Activated B cell treated with CpG ODN at 0.5 μM for 24 hours (primary cell): ENCODE measurements around the gene CCDC33. TPM values are rescaled to one million over a fixed set of nuclear protein-coding genes. Genes with fewer than 3 reads are reported as not detected.

Experiments
- ATAC-seq: fragments of 200-7000 bp; cut with Tn5 transposase; one replicate; pipeline ENCODE4 v1.10.0; 2021; ENCODE audit warnings: low read depth, mild to moderate bottlenecking, moderate library complexity
- CTCF ChIA-PET: fragments of 350-600 bp; sonication (Branson Sonifier 250); formaldehyde crosslinking; loops from one replicate; lab custom pipeline; 2021; ENCODE audit warnings: antibody characterized with exemption; lab: Charles Lee
- POLR2A ChIA-PET: fragments of 350-600 bp; sonication (Branson Sonifier 250); formaldehyde crosslinking; loops from one replicate; lab custom pipeline; 2021; ENCODE audit warnings: antibody characterized with exemption; lab: Charles Lee
- DNase-seq: peaks from one replicate; pipeline ENCODE4 v3.0.0; 2022
- H3K27ac Mint-ChIP-seq: one replicate; pipeline ENCODE4 v1.8.0; 2020; ENCODE audit warnings: mixed read lengths
- H3K27me3 Mint-ChIP-seq: one replicate; pipeline ENCODE4 v1.8.0; 2021; ENCODE audit warnings: mixed read lengths
- H3K36me3 Mint-ChIP-seq: one replicate; pipeline ENCODE4 v1.8.0; 2021; ENCODE audit warnings: low read depth, mixed read lengths
- H3K4me1 Mint-ChIP-seq: one replicate; pipeline ENCODE4 v1.8.0; 2021; ENCODE audit warnings: mixed read lengths
- H3K4me3 Mint-ChIP-seq: one replicate; pipeline ENCODE4 v1.8.0; 2020; ENCODE audit warnings: mild to moderate bottlenecking, mixed read lengths
- H3K9me3 Mint-ChIP-seq: one replicate; pipeline ENCODE4 v1.8.0; 2020; ENCODE audit warnings: mixed read lengths
- CTCF ChIP-seq: fragments of 200-600 bp; IDR thresholded peaks from one replicate; pipeline ENCODE4 v1.8.0; 2022; ENCODE audit warnings: antibody characterized with exemption, mild to moderate bottlenecking
- intact Hi-C: fragments of 100-400 bp; cut with micrococcal nuclease; formaldehyde crosslinking; loops from one replicate; pipeline ENCODE4 v1.15.1; 2024
- total RNA-seq: library from RNA; stranded (reverse); gene quantifications from 2 replicates; pipeline ENCODE4 v1.2.3, GENCODE V29; 2022

CCDC33 gene
- total RNA-seq, 1 donor from 2014 or later, result not detected

DNA sequence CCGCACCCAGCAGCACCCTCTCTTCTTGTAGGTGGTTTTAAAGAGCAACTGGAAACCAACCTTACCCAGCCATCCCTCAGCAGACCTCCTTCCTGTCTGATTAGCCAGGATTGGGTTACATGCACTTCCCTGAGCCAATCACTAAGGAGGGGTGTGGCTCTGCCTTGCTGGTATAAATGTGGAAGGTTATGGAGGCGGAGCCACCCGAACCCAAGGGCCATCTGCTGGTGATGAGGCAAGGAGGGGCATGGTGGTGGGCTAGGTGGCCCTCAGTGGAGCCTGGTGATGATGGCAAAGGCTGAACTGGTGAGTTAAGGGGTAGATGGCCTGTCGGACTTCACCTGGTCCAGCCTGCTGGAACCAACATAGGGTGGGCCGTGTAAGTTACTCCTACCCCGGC is 39.8 kb downstream of the CCDC33 start:
- no peak overlapping the region for H3K4me3 Mint-ChIP-seq
- peaks cover 36% of the 10 kb centered on the region for H3K27me3 Mint-ChIP-seq
- ATAC-seq (no peak), DNase-seq (no peak)
- no peaks in the 10 kb centered on the region for H3K4me1 Mint-ChIP-seq
- POLR2A ChIA-PET, result no interaction called here
- CTCF ChIA-PET, result no interaction called here
- no peak for TF ChIP-seq CTCF
- H3K9me3 Mint-ChIP-seq, result no peaks in the 10 kb centered on the region
- no peaks in the 10 kb centered on the region for H3K36me3 Mint-ChIP-seq
- H3K27ac Mint-ChIP-seq, result no peak overlapping the region
- intact Hi-C loops, result no loop called here

DNA sequence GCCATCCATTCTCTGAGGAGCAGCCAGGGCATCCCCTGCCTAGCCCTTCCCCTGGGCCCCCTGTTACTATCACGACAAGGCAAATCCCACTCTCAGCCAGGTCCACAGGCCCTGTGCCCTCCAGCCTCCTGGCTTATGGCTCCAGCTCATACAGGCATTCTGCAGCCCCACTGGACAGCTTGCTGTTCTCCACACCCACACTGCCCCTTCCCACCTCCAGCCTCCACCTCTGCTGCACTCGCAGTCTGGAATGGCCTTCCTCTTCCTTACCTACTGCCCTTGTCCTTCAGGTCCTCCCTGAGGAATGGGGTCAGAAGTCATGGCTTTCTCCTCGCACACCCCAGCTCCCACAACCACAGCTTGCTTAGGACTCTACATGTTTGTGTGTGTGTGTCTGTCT is 40.4 kb downstream of the CCDC33 start:
- DNase-seq (no peak), ATAC-seq (no peak)
- no peaks in the 10 kb centered on the region for H3K4me1 Mint-ChIP-seq
- TF ChIP-seq CTCF, result no peak
- no peaks in the 10 kb centered on the region for H3K9me3 Mint-ChIP-seq
- intact Hi-C loops, result no loop called here
- ChIA-PET CTCF (no interaction called here), POLR2A (no interaction called here)
- H3K36me3 Mint-ChIP-seq, result no peaks in the 10 kb centered on the region
- no peak overlapping the region for H3K4me3 Mint-ChIP-seq
- H3K27me3 Mint-ChIP-seq, result peaks cover 37% of the 10 kb centered on the region
- no peak overlapping the region for H3K27ac Mint-ChIP-seq

GRCh38 chr15:74277242-74277810 is 41.2 kb downstream of the CCDC33 start:
- DNase-seq (no peak), ATAC-seq (no peak)
- H3K4me1 Mint-ChIP-seq, result no peaks in the 10 kb centered on the region
- no peaks in the 10 kb centered on the region for H3K9me3 Mint-ChIP-seq
- peaks cover 39% of the 10 kb centered on the region for H3K27me3 Mint-ChIP-seq
- intact Hi-C loops, result no loop called here
- no peak overlapping the region for H3K27ac Mint-ChIP-seq
- POLR2A ChIA-PET, result no interaction called here
- no peak overlapping the region for H3K4me3 Mint-ChIP-seq
- TF ChIP-seq CTCF, result no peak
- CTCF ChIA-PET, result no interaction called here
- H3K36me3 Mint-ChIP-seq, result no peaks in the 10 kb centered on the region

DNA sequence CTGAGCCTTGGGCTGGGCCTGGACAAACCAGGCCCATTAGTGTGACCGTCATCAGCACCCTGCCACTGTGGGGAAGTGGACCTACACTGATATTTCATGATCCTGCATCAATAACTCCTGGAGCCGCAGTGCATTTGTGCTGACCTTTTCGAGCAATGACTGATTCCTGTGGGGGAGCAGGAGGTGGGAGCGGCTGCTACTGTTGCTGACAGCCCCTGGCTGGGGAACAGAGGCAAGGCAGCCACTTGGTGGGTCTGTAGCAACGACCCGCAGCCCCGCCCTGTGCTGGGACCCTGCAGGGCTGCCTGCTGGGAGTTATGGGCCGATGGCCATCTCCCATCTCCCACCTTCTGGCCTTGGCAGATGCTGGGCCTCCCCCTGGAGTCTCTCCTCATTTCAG is 42.1 kb downstream of the CCDC33 start:
- intact Hi-C loops, result no loop called here
- ATAC-seq (no peak), DNase-seq (no peak)
- no peak for TF ChIP-seq CTCF
- Mint-ChIP-seq H3K9me3 (no peaks in the 10 kb centered on the region), H3K4me1 (no peaks in the 10 kb centered on the region), H3K4me3 (no peak overlapping the region), H3K36me3 (no peaks in the 10 kb centered on the region), H3K27me3 (peaks cover 38% of the 10 kb centered on the region), H3K27ac (no peak overlapping the region)
- POLR2A ChIA-PET, result no interaction called here
- CTCF ChIA-PET, result no interaction called here

DNA sequence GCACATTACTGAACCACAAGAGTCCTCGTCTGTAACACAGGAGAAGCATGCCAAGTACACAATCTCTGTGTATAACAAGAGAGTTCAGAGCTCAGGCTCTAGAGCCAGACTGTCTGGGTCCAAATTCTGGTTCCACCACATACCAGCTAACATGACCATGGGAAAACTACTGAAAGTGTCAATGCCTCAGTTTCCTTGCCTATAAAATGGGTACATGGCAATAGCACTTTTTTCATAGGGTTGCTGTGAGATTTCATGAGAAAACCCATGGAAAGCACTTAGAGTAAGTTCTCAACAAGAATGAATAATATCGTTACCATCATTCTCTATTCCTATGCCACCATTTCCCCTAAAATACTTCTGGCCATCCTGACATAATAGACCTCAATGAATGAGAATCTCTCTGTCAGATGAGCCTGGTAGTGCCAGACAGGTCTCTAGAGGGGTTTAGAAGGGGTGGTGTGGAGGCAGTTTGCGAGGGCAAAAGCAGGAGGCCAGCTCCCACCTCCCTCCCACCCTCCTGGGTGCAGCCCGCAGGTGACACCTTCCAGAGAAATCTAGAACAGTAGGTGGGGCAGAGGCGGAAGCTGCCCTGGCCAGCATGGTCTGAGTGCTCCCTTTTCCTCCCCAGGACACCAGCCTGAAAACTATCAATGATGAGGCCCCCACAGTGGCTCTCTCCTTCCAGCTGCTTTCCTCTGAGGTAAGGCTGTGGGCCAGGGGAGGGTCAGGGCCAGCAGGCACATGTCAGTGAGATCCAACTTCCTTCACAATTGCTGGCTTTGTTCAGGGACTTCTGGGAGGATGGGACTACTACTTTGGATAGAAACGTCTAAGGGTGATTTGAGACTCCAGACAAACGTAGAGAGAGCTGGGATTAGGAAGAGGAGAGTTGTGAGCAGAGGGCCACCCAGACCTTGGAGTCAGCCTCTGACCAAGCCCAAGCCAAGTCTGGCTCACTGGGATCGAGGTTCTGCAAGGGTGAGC is 45.3 kb downstream of the CCDC33 start:
- no peak for TF ChIP-seq CTCF
- no peak for DNase-seq
- ChIA-PET POLR2A (no interaction called here), CTCF (no interaction called here)
- peaks cover 34% of the 10 kb centered on the region for H3K27me3 Mint-ChIP-seq
- H3K27ac Mint-ChIP-seq, result no peak overlapping the region
- intact Hi-C loops, result no loop called here
- no peak for ATAC-seq
- H3K4me3 Mint-ChIP-seq, result no peak overlapping the region
- H3K36me3 Mint-ChIP-seq, result no peaks in the 10 kb centered on the region
- no peaks in the 10 kb centered on the region for H3K4me1 Mint-ChIP-seq
- no peaks in the 10 kb centered on the region for H3K9me3 Mint-ChIP-seq
